Brain microvascular endothelial cell (primary cell): ENCODE results near the gene CCL26.
"Not testable (repeated sequence)": the region's sequence is repeated elsewhere in the genome, so short reads cannot be mapped to it uniquely, and the experiment has no call there.

Source experiments
- DNase-seq: peaks from one replicate; pipeline ENCODE4 v3.0.0-alpha.2; 2020
- H3K27ac ChIP-seq: fragments of 250-450 bp; sonication (Bioruptor Pico); 2 replicates; pipeline ENCODE4 v1.5.1; 2020; ENCODE audit warnings: mild to moderate bottlenecking, moderate library complexity
- H3K27me3 ChIP-seq: fragments of 250-450 bp; sonication (Bioruptor Pico); replicated peaks from 2 replicates; pipeline ENCODE4 v1.5.1; 2020; ENCODE audit warnings: mild to moderate bottlenecking
- H3K36me3 ChIP-seq: fragments of 250-450 bp; sonication (Bioruptor Pico); replicated peaks from 2 replicates; pipeline ENCODE4 v1.5.1; 2020; ENCODE audit warnings: mild to moderate bottlenecking
- H3K4me3 ChIP-seq: 2 replicates; pipeline ENCODE4 v1.5.1; 2011; ENCODE audit warnings: low read depth, mild to moderate bottlenecking, control low read depth, low read length, moderate library complexity
- CTCF ChIP-seq: IDR thresholded peaks from 2 replicates; pipeline ENCODE4 v1.5.1; 2011; ENCODE audit warnings: low read depth, mild to moderate bottlenecking, moderate library complexity, low read length, control low read depth, inconsistent platforms; ENCODE audit errors: missing control alignments
- in situ Hi-C: cut with HindIII; loops from 2 replicates; pipeline ENCODE4 v1.10.0; 2017; ENCODE audit warnings: low sequenced_read_pairs, low pct_ligation_motif_present

CCL26 gene

GRCh38 chr7:75802552-75802821, 30.5 kb upstream of the CCL26 start:
- H3K27ac ChIP-seq = no peak overlapping the region
- in situ Hi-C loops = no loop called here
- H3K4me3 ChIP-seq = no peak overlapping the region
- no peaks in the 10 kb centered on the region for H3K36me3 ChIP-seq
- no peaks in the 10 kb centered on the region for H3K27me3 ChIP-seq
- no peak for DNase-seq
- TF ChIP-seq CTCF = no peak

GRCh38 chr7:75798770-75799169, 26.8 kb upstream of the CCL26 start:
- Histone ChIP-seq H3K36me3 (no peaks in the 10 kb centered on the region), H3K27me3 (peaks cover 8% of the 10 kb centered on the region), H3K4me3 (no peak overlapping the region), H3K27ac (no peak overlapping the region)
- no peak for DNase-seq
- TF ChIP-seq CTCF = no peak
- in situ Hi-C loops = no loop called here

- peaks cover 8% of the 10 kb centered on the region for H3K27me3 ChIP-seq
- TF ChIP-seq CTCF = no peak
- no peak overlapping the region for H3K4me3 ChIP-seq
- H3K36me3 ChIP-seq = no peaks in the 10 kb centered on the region
- in situ Hi-C loops = no loop called here
- no peak overlapping the region for H3K27ac ChIP-seq
- DNase-seq = no peak
Observed at GRCh38 chr7:75796420-75796819, 24.4 kb upstream of the CCL26 start.

GRCh38 chr7:75795831-75796285, 23.8 kb upstream of the CCL26 start:
- no peak overlapping the region for H3K27ac ChIP-seq
- no peaks in the 10 kb centered on the region for H3K36me3 ChIP-seq
- no peak overlapping the region for H3K4me3 ChIP-seq
- H3K27me3 ChIP-seq = peaks cover 8% of the 10 kb centered on the region
- no peak for TF ChIP-seq CTCF
- no peak for DNase-seq
- in situ Hi-C loops = no loop called here

GRCh38 chr7:75793676-75794075, 21.7 kb upstream of the CCL26 start:
- Histone ChIP-seq H3K4me3 (no peak overlapping the region), H3K27me3 (peaks cover 8% of the 10 kb centered on the region), H3K36me3 (no peaks in the 10 kb centered on the region), H3K27ac (no peak overlapping the region)
- in situ Hi-C loops = no loop called here
- no peak for TF ChIP-seq CTCF
- DNase-seq = no peak

GRCh38 chr7:75792567-75792966, 20.6 kb upstream of the CCL26 start:
- H3K36me3 ChIP-seq, H3K27me3 ChIP-seq, in situ Hi-C loops, H3K4me3 ChIP-seq, DNase-seq, H3K27ac ChIP-seq: not testable (repeated sequence)
